Panc1 (cell line): ENCODE results near the gene RORC. TPM values are rescaled to one million over a fixed set of nuclear protein-coding genes. Genes with fewer than 3 reads are reported as not detected.
A peak's percentile ranks its signal among the peaks of the same experiment; 100 is the strongest.

Source experiments
- ATAC-seq: fragments of 200-7000 bp; cut with Tn5 transposase; 2 replicates; pipeline ENCODE4 v1.9.1; 2020; ENCODE audit warnings: mild to moderate bottlenecking, moderate library complexity
- BruUV-seq: library from RNA; stranded (reverse); fragments of 400-500 nt; replicated peaks from 2 replicates; lab custom pipeline; 2021; lab: Mats Ljungman, UMichigan
- CTCF ChIA-PET: fragments of 300-600 bp; sonication (Branson Sonifier 250); formaldehyde crosslinking; loops from one replicate; lab custom pipeline; 2022; ENCODE audit warnings: antibody characterized with exemption; lab: Charles Lee
- POLR2A ChIA-PET: fragments of 300-600 bp; sonication (Branson Sonifier 250); formaldehyde crosslinking; loops from one replicate; lab custom pipeline; 2022; ENCODE audit warnings: antibody characterized with exemption; lab: Charles Lee
- DNase-seq: peaks from one replicate; pipeline ENCODE4 v3.0.0-alpha.2; 2010; ENCODE audit warnings: low read depth, low spot score
- H3K27ac ChIP-seq: 2 replicates; pipeline ENCODE4 v1.5.1; 2011; ENCODE audit warnings: mild to moderate bottlenecking, low read length, inconsistent platforms
- H3K27me3 ChIP-seq: fragments of 200-500 bp; sonication (Bioruptor generic); 2 replicates; pipeline ENCODE4 v1.6.0; 2014; ENCODE audit warnings: low read length, inconsistent platforms; ENCODE audit not compliant: control insufficient read depth, insufficient read depth
- H3K36me3 ChIP-seq: fragments of 200-500 bp; sonication (Bioruptor generic); 2 replicates; pipeline ENCODE4 v1.5.1; 2014; ENCODE audit warnings: inconsistent platforms, mild to moderate bottlenecking, low read length, moderate library complexity; ENCODE audit not compliant: control insufficient read depth, insufficient read depth
- H3K4me1 ChIP-seq: 2 replicates; pipeline ENCODE4 v1.5.1; 2011; ENCODE audit warnings: inconsistent platforms, mild to moderate bottlenecking, low read length, moderate library complexity; ENCODE audit not compliant: control insufficient read depth, insufficient read depth
- H3K4me3 ChIP-seq, 2 experiments: 2 replicates each; pipeline ENCODE4 v1.5.1; 2011 to 2012; ENCODE audit warnings: low read depth in 2 of 2, low read length in 2 of 2, mild to moderate bottlenecking in 2 of 2, inconsistent platforms in 1 of 2, moderate library complexity in 1 of 2
- H3K9me3 ChIP-seq: fragments of 200-500 bp; sonication (Bioruptor generic); 2 replicates; pipeline ENCODE4 v1.5.1; 2014; ENCODE audit warnings: low read depth, mild to moderate bottlenecking, inconsistent platforms, low read length, moderate library complexity; ENCODE audit not compliant: control insufficient read depth, insufficient read depth
- POLR2AphosphoS5 ChIP-seq: IDR thresholded peaks from 2 replicates; pipeline ENCODE4 v1.6.1; 2012; ENCODE audit warnings: mild to moderate bottlenecking, low read depth, low read length, moderate library complexity
- SIN3A ChIP-seq: IDR thresholded peaks from 2 replicates; pipeline ENCODE4 v1.6.1; 2012; ENCODE audit warnings: low read depth, mild to moderate bottlenecking, low read length, moderate library complexity, borderline replicate concordance; ENCODE audit not compliant: insufficient read depth
- TCF7L2 ChIP-seq: IDR thresholded peaks from 2 replicates; pipeline ENCODE4 v1.6.1; 2011; ENCODE audit warnings: mild to moderate bottlenecking, low read depth, low read length, inconsistent platforms
- in situ Hi-C: cut with HindIII; loops from 2 replicates; pipeline ENCODE4 v1.10.0; 2016; ENCODE audit warnings: low sequenced_read_pairs, low pct_unique_long_range_greater_than_20kb
- intact Hi-C: fragments of 100-400 bp; cut with micrococcal nuclease; formaldehyde crosslinking; loops from one replicate; pipeline ENCODE4 v1.10.0; 2022; ENCODE audit not compliant: unreplicated experiment
- total RNA-seq: library from RNA; stranded (reverse); gene quantifications from one replicate; pipeline ENCODE4 v1.2.1, GENCODE V29; 2021; ENCODE audit not compliant: unreplicated experiment
- TF ChIP-seq, protein P1 (sequence below), 2 experiments: IDR thresholded peaks; 2 replicates each; pipeline ENCODE4 v1.6.1; 2011 to 2012; ENCODE audit warnings: low read depth in 2 of 2, control low read depth in 1 of 2, low read length in 1 of 2, mild to moderate bottlenecking in 1 of 2, moderate library complexity in 1 of 2; ENCODE audit not compliant: insufficient read depth in 1 of 2
- TF ChIP-seq, protein P2 (sequence below): fragments of 450-650 bp; IDR thresholded peaks from 2 replicates; pipeline ENCODE4 v1.5.1; 2017; ENCODE audit warnings: mild to moderate bottlenecking

Gene RORC
- total RNA-seq, 1 experiment from 2014 or later, result not detected

DNA sequence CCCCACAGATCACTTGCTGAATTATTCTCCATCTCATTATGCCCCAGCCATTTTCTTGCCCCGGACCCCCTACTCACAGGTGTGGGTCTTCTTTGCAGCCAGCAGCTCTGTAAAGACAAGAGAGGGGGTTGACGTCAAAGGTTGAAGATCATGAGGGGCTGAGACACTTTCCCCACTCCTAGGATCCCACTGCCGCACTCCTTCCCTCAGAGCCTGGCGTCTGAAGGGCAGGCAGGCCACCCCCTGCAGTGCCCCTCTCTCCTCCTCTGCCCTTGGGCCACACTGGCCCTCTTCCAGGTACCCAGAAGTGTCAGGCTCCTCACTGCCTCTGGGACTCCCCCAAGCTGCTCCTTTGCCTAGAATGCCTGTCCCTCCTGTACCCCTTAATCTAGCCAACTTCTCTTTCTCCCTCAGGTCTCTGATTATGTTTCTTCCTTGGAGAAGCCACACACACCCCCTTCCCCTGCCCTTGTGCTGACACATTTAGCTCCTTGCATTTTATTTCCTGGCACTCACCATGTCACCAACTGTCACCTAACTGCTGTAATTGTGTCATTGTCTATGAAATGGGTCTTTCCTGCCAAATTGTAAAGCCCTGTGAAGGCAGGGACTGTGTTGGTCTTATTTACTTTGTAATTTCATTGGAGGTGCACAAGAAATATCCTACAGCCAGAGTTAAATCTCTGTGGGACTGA is 2.1 kb downstream of the RORC start:
- TF ChIP-seq TCF7L2 (no peak), POLR2AphosphoS5 (no peak), SIN3A (no peak)
- TF ChIP-seq, protein P1, sequence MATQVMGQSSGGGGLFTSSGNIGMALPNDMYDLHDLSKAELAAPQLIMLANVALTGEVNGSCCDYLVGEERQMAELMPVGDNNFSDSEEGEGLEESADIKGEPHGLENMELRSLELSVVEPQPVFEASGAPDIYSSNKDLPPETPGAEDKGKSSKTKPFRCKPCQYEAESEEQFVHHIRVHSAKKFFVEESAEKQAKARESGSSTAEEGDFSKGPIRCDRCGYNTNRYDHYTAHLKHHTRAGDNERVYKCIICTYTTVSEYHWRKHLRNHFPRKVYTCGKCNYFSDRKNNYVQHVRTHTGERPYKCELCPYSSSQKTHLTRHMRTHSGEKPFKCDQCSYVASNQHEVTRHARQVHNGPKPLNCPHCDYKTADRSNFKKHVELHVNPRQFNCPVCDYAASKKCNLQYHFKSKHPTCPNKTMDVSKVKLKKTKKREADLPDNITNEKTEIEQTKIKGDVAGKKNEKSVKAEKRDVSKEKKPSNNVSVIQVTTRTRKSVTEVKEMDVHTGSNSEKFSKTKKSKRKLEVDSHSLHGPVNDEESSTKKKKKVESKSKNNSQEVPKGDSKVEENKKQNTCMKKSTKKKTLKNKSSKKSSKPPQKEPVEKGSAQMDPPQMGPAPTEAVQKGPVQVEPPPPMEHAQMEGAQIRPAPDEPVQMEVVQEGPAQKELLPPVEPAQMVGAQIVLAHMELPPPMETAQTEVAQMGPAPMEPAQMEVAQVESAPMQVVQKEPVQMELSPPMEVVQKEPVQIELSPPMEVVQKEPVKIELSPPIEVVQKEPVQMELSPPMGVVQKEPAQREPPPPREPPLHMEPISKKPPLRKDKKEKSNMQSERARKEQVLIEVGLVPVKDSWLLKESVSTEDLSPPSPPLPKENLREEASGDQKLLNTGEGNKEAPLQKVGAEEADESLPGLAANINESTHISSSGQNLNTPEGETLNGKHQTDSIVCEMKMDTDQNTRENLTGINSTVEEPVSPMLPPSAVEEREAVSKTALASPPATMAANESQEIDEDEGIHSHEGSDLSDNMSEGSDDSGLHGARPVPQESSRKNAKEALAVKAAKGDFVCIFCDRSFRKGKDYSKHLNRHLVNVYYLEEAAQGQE (IDR thresholded peaks at IDR 0.05; ENCODE audit: insufficient read depth in 1 of 2, low read depth in 2 of 2, low read length in 1 of 2), result no peak
- TF ChIP-seq, protein P2, sequence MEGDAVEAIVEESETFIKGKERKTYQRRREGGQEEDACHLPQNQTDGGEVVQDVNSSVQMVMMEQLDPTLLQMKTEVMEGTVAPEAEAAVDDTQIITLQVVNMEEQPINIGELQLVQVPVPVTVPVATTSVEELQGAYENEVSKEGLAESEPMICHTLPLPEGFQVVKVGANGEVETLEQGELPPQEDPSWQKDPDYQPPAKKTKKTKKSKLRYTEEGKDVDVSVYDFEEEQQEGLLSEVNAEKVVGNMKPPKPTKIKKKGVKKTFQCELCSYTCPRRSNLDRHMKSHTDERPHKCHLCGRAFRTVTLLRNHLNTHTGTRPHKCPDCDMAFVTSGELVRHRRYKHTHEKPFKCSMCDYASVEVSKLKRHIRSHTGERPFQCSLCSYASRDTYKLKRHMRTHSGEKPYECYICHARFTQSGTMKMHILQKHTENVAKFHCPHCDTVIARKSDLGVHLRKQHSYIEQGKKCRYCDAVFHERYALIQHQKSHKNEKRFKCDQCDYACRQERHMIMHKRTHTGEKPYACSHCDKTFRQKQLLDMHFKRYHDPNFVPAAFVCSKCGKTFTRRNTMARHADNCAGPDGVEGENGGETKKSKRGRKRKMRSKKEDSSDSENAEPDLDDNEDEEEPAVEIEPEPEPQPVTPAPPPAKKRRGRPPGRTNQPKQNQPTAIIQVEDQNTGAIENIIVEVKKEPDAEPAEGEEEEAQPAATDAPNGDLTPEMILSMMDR, result no peak
- ATAC-seq, result no peak

DNA sequence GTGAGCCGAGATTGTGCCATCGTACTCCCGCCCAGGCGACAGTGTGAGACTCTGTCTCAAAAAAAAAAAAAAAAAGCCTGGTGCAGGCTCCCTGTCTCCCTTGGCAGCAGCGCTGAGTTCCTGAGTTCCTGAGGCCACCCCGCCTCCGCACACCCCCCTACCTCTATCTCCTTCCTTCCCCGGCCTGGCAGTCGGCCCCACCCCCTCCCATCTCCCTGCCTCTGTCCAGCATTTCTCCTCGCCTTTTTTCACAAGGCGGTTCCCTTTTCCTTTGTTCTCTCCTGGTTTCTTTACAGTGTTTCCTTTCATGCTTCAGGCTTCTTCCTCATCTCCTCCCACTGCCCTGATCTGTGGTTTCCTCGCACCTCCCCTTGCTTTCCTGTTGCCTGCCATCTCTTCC is 2.7 kb downstream of the RORC start:
- Histone ChIP-seq H3K4me1 (peaks cover 10% of the 10 kb centered on the region; the same call in 1 of the 2 replicates), H3K27me3 (no peaks in the 10 kb centered on the region), H3K36me3 (no peaks in the 10 kb centered on the region), H3K4me3 (no peak overlapping the region), H3K27ac (no peak overlapping the region), H3K9me3 (no peaks in the 10 kb centered on the region)
- intact Hi-C loops, result no loop called here
- TF ChIP-seq, protein P2, result no peak
- TF ChIP-seq POLR2AphosphoS5 (no peak), SIN3A (no peak), TCF7L2 (no peak)
- TF ChIP-seq, protein P1 (IDR thresholded peaks at IDR 0.05; ENCODE audit: insufficient read depth in 1 of 2, low read depth in 2 of 2, low read length in 1 of 2), result peak; percentile 72 to 73
- no peak for DNase-seq
- ATAC-seq, result no peak
- in situ Hi-C loops, result no loop called here
- no TSS peak for BruUV-seq
- CTCF ChIA-PET, result interaction anchor here (0.7 kb wide), 1 partner anchor 213 kb away, joined by 5 read pairs; no protein-coding TSS in a partner anchor
- POLR2A ChIA-PET, result no interaction called here

More for the DNA sequence above, 2.1 kb downstream of the RORC start:
- ChIA-PET CTCF (no interaction called here), POLR2A (no interaction called here)
- no peak for DNase-seq
- Histone ChIP-seq H3K4me3 (no peak overlapping the region), H3K27ac (no peak overlapping the region), H3K27me3 (no peaks in the 10 kb centered on the region), H3K4me1 (peaks cover 10% of the 10 kb centered on the region; the same call in 1 of the 2 replicates), H3K36me3 (no peaks in the 10 kb centered on the region), H3K9me3 (no peaks in the 10 kb centered on the region)
- in situ Hi-C loops (no loop called here), intact Hi-C loops (loop anchor here (10.0 kb wide), 3 partner anchors 135 to 385 kb away; no protein-coding TSS in a partner anchor)
- no TSS peak for BruUV-seq
